ENCODE measurements around the gene TP73.

TP73 gene

DNA sequence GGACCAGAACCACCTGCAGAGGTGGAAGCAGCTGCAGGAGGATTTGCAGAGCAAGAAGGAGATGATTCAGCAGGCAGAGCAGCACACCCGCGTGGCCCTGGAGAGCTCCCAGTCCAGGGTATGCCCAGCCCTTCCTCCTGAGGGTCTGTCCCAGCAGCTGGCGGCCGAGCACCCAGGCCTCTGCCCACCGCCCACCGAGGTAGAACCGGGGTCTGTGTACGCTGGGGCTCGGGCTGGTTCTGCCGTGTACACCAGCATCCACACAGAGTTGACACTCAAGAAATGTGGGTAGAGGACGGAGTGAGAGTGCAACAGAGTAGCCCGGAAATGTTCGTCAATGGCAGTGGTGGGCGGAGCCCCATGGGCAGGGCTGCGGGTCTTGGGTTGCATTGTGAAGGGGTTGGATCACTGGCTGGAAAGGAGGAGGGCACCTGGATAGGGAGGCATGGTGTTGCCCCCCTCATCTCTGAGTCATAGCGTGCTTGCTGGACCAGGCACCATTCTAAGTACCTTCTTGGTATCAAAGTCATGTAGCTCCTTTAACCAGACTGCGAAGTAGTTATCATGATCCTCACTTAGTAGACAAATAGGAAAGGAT lies 115.1 kb downstream of the TP73 start:
- DNase-seq (ENCODE audit: low spot score) = no peak

DNA sequence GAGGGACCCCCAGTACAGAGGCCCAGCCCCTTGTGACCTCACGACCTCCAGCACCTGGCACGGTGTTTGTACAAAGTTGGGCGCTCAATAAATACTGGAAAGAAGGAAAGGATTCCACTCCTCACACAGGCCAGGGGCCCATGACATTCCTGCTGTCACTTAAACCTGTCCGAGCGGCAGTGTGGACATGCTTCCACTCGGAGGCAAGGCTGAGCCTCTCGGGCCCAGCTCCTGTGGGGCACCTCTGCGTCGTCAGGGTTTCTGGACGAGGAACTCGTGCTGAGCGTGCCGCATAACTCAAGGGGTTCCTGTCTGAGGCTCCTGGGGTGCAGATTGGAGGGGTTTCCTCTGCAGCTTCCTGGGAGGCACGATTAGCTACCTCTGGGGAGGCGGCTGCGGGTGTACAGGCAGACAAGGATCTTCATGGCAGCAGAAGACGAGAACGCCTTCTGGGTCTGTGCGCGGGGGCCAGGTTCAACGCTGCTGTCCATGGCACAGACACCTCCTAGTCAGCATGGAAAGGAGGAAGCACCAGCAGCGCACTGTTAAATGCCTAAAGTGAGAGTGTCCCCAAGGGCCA lies 116.6 kb downstream of the TP73 start:
- no peak for DNase-seq (ENCODE audit: low spot score)

DNA sequence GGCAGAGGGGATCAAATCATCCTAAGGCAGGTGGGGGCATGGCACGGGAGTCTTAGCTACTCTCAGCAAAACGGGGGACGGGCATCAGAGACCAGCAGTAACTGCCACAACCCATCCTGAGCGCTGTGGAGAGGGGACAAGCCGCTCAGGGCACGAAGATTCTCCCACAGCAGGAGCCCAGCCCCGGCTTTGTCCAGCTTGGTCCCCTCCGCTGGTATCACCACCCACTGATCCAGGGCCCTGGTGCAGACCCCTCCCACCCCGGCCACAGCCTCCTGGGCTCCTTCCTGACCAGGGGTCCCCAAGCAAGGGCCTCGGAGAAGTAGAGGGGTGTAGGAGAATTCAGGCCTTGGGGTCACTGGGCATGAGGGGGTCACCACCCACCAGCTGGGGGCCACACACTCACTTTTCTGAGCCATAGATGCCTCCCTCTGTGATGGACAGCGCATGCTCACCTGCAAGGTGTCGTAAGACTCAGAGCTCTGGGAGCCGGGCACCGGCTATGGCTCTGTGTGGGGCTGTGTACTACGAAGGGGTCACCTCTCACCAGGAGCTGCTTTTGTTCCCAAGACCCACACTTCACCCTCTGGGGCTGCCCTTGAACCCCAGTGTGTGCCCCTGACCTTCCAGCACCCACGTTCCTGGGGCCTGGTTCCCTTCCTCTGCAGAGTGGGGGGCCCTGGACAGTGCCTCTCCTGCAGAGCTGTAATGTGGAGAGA lies 117.9 kb downstream of the TP73 start:
- DNase-seq (ENCODE audit: low spot score) = no peak

DNA sequence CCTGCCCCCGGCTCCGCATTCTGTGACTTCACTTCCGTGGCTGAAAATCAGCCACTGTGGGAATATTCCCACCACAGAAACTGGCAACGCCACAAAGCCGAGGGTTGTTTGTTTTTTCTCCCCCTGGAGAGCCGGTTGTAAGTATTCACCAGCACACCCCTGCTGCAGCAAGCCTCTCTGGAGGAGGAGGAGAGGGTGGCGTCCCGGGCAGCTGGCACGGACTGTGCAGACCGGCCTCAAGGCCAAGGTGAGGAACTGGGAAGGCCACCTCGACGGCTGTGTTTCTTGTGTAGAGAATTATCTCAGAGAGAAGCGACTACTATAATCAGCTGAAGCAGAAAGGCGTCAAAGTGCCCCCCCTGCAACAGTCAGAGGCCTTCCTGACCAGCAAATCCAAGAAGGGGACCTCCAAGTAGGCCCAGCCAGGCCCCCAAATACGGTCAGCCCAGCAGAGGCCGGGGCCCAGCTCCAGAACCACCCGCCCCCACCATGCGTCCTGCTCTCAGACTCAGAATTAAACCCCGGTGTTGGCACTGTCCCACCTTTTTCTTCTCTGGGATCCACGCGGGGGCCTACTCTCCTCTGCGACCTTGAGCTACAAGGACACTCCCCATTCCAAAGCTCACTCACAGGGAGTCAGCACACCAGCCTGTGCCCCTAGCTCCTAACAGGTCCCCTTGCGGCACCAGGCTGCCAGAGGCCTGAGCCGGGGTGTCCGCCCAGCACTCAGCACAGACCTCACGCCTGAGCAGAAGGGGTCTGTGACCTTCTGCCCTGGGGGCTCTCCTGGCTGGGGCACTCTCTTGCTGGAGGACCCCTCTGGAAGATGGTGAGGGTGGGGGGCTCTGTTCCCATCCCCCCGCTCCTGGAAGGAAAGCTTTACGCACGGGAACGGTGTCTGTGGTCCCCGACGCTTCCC lies 119.1 kb downstream of the TP73 start:
- DNase-seq (ENCODE audit: low spot score) = no peak

DNA sequence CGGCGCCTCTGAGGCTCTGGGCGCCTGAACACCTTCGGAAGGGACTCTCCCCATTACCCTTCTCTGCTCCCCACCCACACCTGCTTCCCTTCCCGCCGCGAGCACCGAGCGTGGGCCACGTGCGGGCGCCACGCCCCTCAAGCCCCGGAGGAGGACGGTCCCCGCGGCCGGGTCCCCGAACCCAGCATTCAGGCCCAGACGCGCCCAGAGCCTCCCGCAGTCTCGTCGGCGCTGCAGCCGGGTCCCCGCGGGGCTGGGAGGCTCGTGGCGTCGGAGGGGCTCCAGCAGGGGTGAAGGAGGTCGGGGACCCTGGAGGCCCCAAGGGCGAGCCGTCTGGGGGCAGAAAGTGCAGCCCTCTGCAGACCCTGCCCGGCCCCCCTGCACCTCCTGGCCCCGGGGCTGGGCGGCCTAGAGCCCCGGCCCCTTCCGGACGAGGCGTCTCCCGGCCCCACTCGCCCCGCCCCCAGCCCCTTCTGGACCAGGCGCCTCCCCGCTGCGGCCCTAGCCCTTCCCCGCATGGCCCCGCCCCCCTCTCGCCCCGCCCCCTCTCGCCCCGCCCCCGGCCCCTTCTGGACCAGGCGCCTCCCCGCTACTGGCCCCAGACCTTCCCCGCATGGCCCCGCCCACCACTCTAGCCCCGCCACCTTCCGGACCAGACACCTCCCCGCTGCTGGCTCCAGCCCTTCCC lies 119.9 kb downstream of the TP73 start:
- peak; percentile 70 for DNase-seq (ENCODE audit: low spot score)

DNA sequence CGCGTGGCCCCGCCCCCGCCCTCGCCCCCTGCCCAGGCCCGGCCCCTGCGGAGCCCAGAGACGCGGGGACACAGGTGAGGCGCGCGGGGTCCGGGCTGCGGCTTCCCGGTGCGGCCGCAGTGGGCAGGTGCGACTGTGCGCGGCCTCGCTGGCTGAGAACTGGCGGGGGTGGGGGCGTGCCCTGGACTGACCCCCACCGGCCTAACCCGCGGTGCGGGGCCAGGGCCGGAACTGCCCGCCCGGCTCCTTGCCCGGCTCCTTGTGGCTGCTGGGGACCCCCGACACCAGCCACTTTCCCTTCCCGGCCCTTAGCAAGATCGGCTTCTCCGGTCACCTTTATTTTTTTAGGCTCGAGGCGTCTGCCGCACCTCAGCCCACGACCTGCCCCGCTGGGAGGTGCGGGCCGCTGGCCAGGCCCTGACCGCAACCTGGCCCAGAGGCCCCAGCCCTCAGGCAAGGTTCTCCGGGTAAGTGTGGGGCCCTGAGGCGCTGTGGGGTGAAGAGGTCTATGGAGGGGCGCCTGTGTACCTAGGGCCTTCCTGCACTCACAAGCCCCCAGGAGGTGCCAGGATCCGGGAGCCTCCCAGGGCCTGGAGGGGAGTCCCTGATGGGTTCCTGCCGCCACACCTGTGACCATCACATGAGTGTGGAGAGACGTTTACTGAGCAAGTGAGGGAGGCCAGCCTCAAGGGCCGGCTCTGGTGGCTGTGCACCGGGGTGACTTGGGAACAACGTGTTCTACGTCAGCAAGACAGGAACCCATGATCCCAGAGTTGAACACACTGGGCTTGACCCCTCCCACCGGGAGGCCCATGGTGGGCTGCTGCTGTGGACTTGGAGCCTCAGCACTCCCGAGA lies 120.6 kb downstream of the TP73 start, which contains the start of gene SMIM1:
TSS of gene SMIM1 (plus strand) at position 35 of the 857 bp plus-strand sequence. CDS start 2,625 bp downstream, outside the sequence.
- DNase-seq (ENCODE audit: low spot score) = peak; percentile 30

DNA sequence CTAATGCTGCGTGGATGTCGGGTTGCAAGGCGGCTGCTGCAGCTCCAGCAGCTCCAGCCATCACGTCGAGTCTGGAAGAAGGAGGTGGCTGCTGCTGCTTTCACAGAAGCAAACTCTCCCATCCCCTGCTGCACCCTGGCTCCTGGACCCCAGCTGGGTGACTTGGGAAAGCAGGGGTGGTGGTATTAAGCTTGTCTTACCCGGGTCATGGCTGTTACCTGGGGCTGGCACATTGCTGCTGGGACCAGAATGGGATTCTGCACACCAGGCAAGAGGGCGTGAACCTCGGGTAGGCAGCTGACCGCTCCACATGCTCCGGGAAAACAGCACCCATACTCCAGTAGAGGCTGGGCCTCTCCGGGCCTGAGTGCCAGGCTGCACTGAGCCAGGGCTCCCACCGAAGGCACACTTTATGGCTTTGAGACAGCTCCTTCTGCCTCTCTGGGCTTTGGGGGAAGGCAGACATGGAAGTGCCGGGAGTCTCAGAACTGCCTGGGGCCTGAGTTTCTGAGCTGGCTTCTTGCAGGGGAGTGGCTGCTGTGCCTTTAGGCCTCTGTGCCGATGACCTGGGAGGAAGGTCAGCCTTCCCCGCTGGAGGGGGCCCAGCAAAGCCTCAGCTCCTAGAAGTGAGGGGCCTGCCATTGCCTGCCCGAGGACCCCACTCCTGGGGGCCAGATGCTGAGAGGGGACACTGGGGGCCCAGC lies 121.4 kb downstream of the TP73 start:
- DNase-seq (ENCODE audit: low spot score) = no peak

DNA sequence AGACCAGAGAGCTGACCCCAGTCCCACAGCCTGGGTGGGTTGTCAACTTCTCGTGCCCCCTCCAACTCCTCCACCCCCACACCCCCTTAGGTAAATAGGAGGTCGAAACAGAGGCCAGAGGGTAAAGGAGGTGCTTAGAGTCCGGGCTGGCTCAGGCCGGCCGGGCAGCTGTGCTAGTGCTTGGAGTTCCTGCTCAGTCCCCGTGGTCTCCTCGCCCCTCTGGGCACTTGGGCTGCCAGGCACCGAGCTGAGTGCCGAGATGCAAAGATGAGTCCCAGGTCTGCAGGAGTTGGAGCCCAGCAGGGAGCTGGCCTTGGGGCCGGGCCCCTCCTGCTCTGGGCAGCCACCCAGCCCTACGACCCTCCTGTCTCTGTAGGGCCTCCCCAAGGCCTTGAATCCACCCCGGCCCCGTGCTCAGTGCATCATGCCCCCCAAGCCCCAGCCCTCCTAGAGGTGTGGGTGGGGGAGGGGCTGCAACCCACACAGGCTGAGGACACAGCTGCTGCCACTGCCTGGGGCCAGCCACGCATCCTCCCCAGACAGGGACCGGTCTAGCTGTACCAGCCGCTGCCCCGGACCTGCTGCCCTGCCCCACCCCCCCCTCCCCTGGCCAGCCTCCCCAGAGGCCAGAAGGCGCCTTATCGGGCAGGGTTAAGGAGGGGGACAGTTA lies 122.1 kb downstream of the TP73 start:
- DNase-seq (ENCODE audit: low spot score) = no peak

DNA sequence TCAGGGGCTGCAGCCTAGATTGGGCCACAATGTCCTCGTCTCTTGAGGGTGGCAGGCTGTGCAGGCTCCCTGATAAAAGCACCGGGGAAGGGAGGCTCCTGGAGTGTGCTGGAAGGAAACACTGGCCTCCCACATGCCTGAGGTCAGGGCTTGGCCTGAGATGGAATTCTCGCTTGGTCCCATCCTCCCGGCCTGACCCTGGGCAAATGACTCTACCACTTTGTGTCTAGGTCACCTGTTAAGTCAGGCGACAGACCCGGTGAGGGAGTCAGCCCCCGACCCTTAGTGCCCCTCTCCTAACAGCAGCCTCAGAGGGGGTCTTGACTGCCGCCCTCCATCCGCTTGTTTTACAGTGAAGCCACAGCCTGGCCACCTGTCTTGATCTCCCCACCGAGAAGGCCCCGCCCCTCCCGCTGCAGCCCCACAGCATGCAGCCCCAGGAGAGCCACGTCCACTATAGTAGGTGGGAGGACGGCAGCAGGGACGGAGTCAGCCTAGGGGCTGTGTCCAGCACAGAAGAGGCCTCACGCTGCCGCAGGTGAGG lies 122.7 kb downstream of the TP73 start:
- no peak for DNase-seq (ENCODE audit: low spot score)

DNA sequence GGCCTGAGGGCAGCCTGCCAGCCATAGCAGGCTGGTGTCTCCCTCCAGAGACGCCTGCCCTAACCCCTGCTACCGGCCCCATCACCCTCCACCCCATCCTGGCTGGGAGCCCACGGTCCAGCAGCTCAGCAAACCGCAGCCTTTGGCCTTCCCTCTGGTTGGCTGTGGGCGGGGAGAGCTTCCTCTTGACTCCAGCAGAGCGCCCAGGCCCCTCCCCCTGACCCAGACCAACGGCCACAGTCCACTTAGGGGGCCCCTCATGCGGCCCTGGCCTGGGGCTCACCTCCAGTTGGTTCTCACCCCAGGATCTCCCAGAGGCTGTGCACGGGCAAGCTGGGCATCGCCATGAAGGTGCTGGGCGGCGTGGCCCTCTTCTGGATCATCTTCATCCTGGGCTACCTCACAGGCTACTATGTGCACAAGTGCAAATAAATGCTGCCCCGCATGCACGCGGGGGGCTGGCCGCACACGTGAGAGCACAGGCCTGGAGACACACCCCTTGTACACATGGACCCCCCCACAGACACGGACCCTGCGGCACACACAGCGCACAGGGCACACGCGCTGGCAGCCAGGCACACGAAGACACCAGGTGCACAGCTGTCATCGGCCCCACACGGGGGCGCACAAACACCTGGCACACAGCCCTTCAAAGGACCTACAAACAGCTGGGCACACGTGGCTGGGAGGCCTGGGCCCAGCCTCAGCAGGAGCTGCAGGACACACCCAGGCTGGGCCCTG lies 123.3 kb downstream of the TP73 start:
- peak; percentile 44 for DNase-seq (ENCODE audit: low spot score)

DNA sequence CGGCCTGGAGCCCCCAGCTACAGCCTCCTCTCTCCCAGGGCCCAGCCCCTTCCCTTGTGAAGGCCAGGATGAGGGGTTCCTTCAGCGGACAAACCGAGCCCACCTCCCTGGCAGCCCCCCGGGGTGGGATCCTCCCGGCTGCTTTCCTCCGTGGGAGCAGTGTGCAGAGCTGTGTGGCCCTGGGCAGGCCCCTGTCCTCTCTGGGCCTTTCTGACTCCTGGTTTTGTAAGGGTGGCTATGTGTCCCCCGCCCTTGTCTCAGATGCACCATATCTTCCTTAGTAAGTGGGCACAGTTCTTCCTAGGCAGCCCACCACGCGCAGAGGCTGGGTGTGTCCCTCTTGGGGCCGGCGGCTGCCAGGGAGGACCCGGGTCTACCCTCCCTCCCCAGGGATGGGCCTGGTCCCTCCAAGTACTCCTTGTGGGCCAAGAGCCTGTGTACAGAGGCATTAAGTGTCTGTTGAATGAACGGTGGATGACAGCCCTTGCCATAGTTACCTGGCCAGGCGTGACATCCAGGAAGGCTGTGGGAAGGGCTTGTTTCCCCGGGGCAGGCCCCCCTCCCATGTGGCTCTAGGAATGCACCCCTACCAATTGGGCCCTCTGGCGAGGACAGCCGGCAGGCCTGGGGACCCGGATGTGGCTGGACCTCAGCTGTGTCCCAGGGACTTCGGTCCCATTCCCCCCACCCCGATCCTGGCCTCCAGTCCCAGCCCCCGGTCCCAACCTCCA lies 124.1 kb downstream of the TP73 start:
- DNase-seq (ENCODE audit: low spot score) = no peak

DNA sequence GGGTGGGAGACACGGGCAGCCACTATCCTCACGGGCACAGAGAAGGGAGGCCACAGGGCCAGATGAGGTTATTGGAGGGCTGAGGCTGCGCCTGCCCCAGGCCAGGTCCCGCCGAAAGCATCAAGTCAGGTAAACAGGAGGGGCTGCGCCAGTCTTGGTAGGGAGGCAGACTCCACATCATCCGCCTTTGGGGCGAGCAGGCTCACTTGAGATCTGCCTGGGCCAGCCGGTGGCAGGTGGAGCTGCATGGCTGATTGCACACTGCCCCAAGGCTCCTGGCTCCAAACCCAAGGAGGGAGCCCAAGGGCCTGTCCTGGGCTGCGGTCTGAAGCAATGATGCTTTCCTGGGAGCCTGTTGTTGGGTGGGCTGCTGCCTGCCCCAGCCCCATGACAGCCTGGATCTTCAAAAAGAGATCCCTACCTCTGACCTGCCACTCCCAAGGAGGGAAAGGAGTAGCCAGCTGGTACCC lies 124.8 kb downstream of the TP73 start:
- peak; percentile 84 for DNase-seq (ENCODE audit: low spot score)

DNA sequence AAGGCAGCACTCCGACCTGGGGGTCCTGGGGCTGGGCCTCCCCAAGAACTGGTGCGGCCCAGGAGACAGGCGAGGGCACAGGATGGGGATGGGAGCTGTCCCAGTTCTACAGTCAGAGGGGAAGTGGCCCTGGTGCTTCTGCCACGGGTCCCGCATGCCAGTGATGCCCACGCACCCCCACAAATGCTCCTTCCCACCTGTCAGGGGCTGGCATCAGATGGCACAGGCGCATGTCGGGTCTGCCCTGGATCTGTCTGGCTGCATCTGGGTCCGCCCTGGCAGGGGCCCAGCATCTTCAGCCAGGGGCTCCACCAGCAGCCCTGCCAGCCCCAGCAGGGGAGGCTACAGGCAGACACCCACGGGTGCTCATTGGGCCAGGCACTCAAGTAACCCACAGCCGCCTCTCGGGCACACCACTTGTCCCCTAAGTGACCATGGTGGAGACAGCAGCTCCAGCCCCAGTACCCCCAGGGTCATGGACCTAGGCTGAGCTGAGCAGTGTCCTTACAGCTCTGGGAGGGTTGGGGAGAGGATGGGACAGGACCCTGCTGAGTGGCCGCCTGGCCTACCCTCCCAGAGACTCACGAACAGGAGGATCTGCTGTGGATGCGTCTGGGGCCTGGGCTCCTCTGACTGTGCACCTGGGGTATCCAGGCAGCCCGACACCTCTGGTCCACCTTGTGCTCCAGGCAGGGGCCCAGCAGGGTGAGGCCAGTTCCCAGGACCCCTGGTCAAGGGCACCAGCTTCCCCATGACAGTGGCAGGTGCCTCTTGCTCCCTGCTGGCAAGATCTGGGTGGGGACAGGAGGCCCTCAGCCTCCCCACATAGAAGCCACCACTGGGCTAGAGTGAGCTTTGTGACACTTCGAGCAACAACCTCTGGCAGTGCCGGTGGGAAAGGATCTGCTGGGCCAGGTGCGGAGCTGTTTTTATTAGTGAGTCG lies 125.6 kb downstream of the TP73 start:
- DNase-seq (ENCODE audit: low spot score) = no peak

DNA sequence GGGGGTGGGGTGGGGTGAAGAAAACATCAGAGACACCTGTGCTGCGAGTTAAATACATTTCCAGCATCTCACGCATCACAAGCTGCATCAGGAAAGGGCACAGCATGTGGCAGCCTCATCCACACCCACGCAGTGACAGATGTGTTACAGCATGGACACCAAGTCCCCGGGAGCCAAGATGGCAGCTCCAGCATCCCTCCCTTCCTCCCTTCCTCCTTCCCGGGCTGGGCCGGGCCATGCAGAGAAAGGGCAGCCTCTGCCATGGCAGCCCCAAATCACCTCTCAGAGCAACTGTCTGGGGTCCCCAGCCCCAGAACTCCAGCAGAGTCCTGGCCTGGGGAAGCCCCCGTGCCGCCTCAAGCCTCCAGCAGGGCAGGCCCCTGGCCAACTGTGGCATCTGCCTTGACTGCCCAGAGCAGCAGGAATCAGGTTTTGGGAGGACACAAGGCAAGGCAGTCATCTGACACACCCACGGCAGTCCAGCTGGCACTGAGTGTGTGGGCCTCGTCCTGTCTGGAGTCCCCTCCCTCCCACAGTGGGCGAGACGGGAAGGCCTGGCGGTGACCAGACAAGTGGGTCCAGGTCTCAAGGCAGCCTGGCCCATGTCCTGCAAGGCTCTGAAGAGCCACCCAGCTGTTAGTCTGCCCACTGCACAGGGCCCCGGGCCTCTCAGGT lies 126.4 kb downstream of the TP73 start:
- peak; percentile 73 for DNase-seq (ENCODE audit: low spot score)

DNA sequence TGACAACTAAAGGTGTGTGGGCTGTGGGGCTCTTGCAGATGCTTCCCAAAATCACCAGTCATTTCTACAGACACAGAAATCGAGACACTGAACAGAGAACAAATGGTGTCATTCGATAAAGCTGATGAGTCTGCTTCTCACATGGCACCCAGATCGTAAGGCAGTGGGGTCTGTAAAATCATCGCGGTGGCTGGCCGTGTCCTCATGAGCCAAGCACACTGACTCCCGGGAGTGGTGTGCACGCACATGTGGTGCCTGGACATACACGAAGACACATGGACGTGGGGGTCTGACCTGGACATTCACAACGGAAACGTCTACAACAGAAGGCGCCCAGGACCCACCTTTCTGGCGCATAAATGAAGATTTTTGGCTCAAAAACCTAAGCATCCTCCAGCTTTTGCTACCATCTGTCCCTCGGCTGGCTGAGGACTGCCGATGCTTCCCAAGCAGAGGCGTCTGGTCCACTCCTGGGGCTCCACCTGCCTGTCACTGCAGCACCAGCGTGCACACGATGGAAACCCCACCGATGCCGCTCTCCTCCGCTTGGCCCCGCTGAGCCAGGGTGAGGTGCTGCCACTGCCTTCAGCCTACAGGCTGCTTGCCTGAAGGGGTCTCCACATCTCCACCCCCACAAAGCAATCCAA lies 127.1 kb downstream of the TP73 start:
- DNase-seq (ENCODE audit: low spot score) = peak; percentile 42

Measured in cerebellar cortex (tissue), 1 donor.